Loucy (cell line): Measurements from ENCODE around the gene SIL1.

ENCODE experiments used
- H2AFZ ChIP-seq: fragments of 200-600 bp; sonication (generic); 2 replicates; pipeline ENCODE4 v1.6.0; 2016; ENCODE audit warnings: antibody characterized with exemption, mild to moderate bottlenecking, low read length, moderate library complexity
- H3F3A ChIP-seq: fragments of 200-600 bp; 2 replicates; pipeline ENCODE4 v1.6.0; 2016; ENCODE audit warnings: antibody characterized with exemption, low read depth, mild to moderate bottlenecking
- H3K27me3 ChIP-seq: fragments of 200-600 bp; sonication (generic); 2 replicates; pipeline ENCODE4 v1.6.1; 2014; ENCODE audit warnings: low read length, mild to moderate bottlenecking; ENCODE audit not compliant: insufficient read depth, poor library complexity, severe bottlenecking
- H3K36me3 ChIP-seq: fragments of 200-600 bp; sonication (generic); 2 replicates; pipeline ENCODE4 v1.6.1; 2016; ENCODE audit warnings: low read length; ENCODE audit not compliant: insufficient read depth
- H3K4me1 ChIP-seq: fragments of 200-600 bp; sonication (generic); 2 replicates; pipeline ENCODE4 v1.5.1; 2014; ENCODE audit warnings: low read length, mild to moderate bottlenecking; ENCODE audit not compliant: insufficient read depth, poor library complexity, severe bottlenecking
- H3K4me2 ChIP-seq: fragments of 200-600 bp; sonication (generic); 2 replicates; pipeline ENCODE4 v1.6.0; 2014; ENCODE audit warnings: antibody characterized with exemption, low read length, low read depth, mild to moderate bottlenecking; ENCODE audit not compliant: poor library complexity, severe bottlenecking
- H3K4me3 ChIP-seq: fragments of 200-600 bp; sonication (generic); 2 replicates; pipeline ENCODE4 v1.5.1; 2014; ENCODE audit warnings: low read length, mild to moderate bottlenecking, mixed read lengths; ENCODE audit not compliant: poor library complexity, severe bottlenecking
- H3K79me2 ChIP-seq: fragments of 200-600 bp; sonication (generic); 2 replicates; pipeline ENCODE4 v1.6.1; 2014; ENCODE audit warnings: low read length; ENCODE audit not compliant: insufficient read depth
- H3K9ac ChIP-seq: fragments of 200-600 bp; sonication (generic); 2 replicates; pipeline ENCODE4 v1.6.0; 2014; ENCODE audit warnings: mild to moderate bottlenecking, low read depth, low read length, moderate library complexity; ENCODE audit not compliant: poor library complexity, severe bottlenecking
- H3K9me2 ChIP-seq: fragments of 200-600 bp; sonication (generic); replicated peaks from 2 replicates; pipeline ENCODE4 v1.6.1; 2016; ENCODE audit warnings: low read depth, low read length, mixed read lengths
- H3K9me3 ChIP-seq: fragments of 200-600 bp; sonication (generic); 2 replicates; pipeline ENCODE4 v1.6.1; 2014; ENCODE audit warnings: mild to moderate bottlenecking, antibody characterized with exemption, low read length, low read depth; ENCODE audit not compliant: insufficient read depth
- H4K20me1 ChIP-seq: fragments of 200-600 bp; sonication (generic); 2 replicates; pipeline ENCODE4 v1.6.0; 2014; ENCODE audit warnings: antibody characterized with exemption, low read length, mild to moderate bottlenecking; ENCODE audit not compliant: insufficient read depth, poor library complexity, severe bottlenecking
- EZH2phosphoT487 ChIP-seq: fragments of 200-600 bp; IDR thresholded peaks from 2 replicates; pipeline ENCODE4 v1.6.1; 2018; ENCODE audit warnings: antibody characterized with exemption, mild to moderate bottlenecking, moderate library complexity, borderline replicate concordance
- TF ChIP-seq, protein P1 (sequence below): fragments of 200-600 bp; sonication (generic); conservative IDR thresholded peaks from 2 replicates; pipeline ENCODE4 v1.5.1; 2014; ENCODE audit warnings: mild to moderate bottlenecking, antibody characterized with exemption, low read length

SIL1 gene

DNA sequence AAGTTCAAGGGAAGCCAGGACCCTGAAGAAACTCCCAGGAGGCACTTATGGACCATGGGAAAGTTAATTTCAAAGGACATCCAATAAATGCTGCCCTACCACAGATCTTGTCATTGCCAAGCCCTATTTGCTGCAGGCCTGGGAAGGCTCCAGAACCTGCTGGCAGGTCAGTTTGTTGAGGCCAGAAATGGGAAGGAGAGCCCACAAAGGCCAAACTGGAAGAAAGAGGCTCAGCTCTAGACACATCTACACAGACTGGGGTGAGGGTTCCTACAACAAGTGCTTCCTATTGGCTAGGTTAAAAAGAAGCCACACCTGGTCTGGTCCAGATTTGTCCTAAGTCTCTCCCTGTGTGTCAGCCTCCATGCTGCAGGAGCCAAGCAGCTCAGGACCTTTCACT is 94.4 kb downstream of the SIL1 start:
- Histone ChIP-seq H3K4me1 (no peaks in the 10 kb centered on the region), H2AFZ (no peak overlapping the region), H3F3A (no peaks in the 10 kb centered on the region), H3K36me3 (no peaks in the 10 kb centered on the region), H3K4me3 (no peak overlapping the region), H3K4me2 (no peak overlapping the region), H3K27me3 (no peaks in the 10 kb centered on the region), H3K9ac (no peak overlapping the region), H3K9me3 (no peaks in the 10 kb centered on the region), H3K9me2 (no peaks in the 10 kb centered on the region), H4K20me1 (no peaks in the 10 kb centered on the region), H3K79me2 (no peaks in the 10 kb centered on the region)
- TF ChIP-seq, protein P1, sequence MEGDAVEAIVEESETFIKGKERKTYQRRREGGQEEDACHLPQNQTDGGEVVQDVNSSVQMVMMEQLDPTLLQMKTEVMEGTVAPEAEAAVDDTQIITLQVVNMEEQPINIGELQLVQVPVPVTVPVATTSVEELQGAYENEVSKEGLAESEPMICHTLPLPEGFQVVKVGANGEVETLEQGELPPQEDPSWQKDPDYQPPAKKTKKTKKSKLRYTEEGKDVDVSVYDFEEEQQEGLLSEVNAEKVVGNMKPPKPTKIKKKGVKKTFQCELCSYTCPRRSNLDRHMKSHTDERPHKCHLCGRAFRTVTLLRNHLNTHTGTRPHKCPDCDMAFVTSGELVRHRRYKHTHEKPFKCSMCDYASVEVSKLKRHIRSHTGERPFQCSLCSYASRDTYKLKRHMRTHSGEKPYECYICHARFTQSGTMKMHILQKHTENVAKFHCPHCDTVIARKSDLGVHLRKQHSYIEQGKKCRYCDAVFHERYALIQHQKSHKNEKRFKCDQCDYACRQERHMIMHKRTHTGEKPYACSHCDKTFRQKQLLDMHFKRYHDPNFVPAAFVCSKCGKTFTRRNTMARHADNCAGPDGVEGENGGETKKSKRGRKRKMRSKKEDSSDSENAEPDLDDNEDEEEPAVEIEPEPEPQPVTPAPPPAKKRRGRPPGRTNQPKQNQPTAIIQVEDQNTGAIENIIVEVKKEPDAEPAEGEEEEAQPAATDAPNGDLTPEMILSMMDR, result no peak
- TF ChIP-seq EZH2phosphoT487, result no peak

- no peaks in the 10 kb centered on the region for H4K20me1 ChIP-seq
These were observed 97.3 kb downstream of the SIL1 start for GRCh38 chr5:139100825-139101224.

DNA sequence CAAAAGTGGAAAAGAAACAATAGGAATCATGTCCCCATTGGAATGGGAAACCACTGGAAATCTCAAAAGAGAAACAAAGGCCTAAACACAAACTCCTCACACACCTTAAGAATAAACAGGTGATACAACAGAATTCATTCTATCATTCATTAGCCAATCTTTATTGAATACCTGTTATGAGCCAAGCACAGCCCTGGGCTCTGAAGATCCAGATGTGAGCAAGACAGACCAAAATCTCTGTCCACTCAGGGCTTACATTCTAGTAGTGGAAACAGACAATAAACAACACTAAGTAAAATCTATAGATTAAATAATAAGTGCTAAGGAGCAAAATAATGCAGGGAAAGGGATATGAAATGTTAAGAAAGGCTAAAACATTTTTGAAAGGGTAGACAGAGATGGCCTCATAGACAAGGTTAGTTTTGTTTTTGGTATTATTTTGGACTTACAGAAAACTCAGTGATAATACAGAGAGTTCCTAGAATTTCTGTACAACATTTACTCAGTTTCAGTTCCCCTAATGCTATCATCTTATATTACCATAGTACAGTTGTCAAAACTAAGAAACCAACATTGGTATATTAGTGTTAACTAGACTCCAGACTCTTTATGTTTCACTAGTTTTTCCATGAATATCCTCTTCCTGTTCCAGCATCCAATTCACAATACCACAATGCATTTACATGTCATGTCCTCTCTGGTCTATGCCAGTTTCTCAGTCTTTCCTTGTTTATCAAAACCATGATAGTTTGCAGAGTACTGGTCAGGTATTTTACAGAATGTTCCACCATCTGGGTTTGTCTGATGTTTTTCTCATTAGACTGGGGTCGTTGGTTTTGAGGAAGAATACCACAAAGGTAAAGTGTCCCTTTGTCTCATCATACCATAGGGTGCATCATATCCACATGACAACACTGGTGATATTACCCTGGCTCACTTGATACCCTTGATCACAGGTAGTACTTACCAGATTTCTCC is 103.7 kb downstream of the SIL1 start:
- Histone ChIP-seq H3K9me3 (no peaks in the 10 kb centered on the region), H3K79me2 (no peaks in the 10 kb centered on the region), H3K9ac (no peak overlapping the region), H3K9me2 (no peaks in the 10 kb centered on the region), H3F3A (no peaks in the 10 kb centered on the region), H3K4me3 (no peak overlapping the region), H3K27me3 (no peaks in the 10 kb centered on the region), H3K4me1 (peaks cover 6% of the 10 kb centered on the region), H4K20me1 (no peaks in the 10 kb centered on the region), H3K4me2 (no peak overlapping the region), H2AFZ (no peak overlapping the region), H3K36me3 (no peaks in the 10 kb centered on the region)
- TF ChIP-seq, protein P1, result no peak
- no peak for TF ChIP-seq EZH2phosphoT487

More at GRCh38 chr5:139100825-139101224, 97.3 kb downstream of the SIL1 start:
- TF ChIP-seq, protein P1, result no peak
- no peak for TF ChIP-seq EZH2phosphoT487
- Histone ChIP-seq H3F3A (no peaks in the 10 kb centered on the region), H3K9me3 (no peaks in the 10 kb centered on the region), H3K4me2 (no peak overlapping the region), H3K4me3 (no peak overlapping the region), H2AFZ (no peak overlapping the region), H3K4me1 (no peaks in the 10 kb centered on the region), H3K9me2 (no peaks in the 10 kb centered on the region), H3K27me3 (no peaks in the 10 kb centered on the region), H3K79me2 (no peaks in the 10 kb centered on the region), H3K9ac (no peak overlapping the region), H3K36me3 (no peaks in the 10 kb centered on the region)
